IPS-NIHi7 (cell line): ENCODE data around the gene FGF14.
"Not testable (repeated sequence)": the region's sequence is repeated elsewhere in the genome, so short reads cannot be mapped to it uniquely, and the experiment has no call there.

Experiments used
- DNase-seq: peaks from one replicate; pipeline ENCODE4 v3.0.0; 2012; ENCODE audit warnings: mixed read lengths; ENCODE audit errors: extremely low spot score

Gene FGF14

DNA sequence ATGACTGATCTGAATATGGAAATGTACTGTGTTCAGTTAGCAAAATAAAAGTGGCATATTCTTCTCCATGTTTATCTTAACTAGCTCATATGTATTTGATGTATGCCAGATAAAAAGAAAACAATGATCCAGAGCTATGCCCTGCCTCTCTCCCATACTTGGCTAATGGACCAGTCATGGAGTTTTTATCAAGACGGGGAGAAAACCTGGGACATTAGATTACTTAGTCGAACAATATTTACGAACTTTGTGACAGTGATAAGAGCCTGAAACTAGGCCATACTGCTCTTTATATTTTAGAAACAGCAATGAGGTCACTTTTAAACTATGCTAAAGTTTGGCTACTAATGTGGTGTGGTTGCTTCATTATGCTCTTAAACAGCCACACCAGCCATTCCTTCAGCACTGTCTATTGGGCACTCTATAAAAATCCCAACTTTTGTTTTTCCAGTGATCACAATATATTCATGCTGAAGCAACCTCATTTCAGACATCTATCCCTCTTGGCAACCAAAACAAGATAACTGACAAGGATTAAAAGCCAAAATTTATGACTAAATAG, 265.0 kb downstream of the FGF14 start:
- no peak for DNase-seq

DNA sequence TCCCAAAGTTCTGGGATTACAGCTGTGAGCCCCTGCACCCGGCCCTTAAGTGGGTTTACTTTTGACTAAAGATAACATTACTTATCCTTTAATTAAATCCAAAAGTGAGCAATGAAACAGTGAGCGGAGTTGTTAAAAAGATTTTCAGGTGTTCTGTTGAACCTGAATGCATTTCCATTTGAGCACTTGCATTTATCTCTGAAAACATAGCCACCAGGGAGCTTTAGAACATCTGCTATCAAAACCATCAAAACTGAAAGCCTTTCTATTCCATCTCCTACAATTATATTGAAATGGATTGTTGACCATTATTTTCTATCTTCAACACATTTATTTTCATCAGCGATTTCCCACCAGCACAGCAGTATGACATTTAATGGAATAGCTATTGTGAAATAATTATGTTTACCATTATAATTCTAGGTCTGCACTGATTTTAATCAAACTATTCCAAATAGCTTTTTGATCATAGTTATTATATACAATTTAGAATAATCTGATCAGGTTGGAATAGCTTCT, 269.0 kb downstream of the FGF14 start:
- DNase-seq = no peak

DNA sequence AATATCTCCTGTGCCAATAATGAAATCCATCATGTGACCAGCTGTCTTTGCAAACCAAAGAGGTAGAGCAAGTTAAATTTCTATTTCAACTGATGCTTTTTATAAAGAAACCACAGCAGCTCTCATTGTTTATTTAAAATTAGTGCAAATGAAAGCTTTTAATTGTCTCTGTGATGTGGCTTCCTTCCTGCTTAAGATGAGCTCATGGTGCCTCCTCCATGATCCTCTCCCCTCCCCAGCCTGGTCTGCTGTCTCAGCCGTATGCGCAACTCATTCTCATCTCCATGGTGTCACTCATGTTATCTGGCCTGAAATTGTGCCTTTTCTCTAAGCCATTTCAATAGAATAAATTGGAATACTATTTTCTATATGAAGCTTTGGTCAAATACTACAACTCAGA, 270.6 kb downstream of the FGF14 start:
- no peak for DNase-seq

DNA sequence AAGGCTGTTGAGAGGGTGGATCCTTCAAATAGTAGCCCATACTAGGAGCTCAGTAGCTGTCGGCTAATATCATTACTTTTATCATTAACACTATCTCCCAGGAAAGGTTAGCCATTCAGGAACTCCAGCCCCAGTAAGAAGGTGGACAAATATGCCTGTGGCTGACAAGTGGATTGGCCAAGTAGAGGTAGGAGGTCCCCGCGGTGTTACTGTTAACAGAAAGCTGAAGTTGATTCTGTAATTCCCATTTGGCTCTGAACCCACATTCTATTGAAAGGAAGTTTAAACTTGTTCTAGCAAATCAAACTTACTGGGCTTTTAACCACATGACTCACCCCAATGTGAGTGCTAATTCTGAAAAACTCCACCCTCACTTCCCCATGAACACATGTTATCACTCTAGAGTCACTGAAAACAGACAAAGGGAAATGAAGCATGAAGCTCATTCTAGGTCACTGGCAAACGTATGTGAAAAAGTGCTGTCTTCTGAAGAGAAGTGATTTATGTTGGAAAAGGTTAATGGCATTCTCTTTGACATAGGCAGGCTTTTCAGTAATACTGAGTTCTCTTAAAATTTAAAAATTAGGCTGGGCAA, 273.5 kb downstream of the FGF14 start:
- no peak for DNase-seq

DNA sequence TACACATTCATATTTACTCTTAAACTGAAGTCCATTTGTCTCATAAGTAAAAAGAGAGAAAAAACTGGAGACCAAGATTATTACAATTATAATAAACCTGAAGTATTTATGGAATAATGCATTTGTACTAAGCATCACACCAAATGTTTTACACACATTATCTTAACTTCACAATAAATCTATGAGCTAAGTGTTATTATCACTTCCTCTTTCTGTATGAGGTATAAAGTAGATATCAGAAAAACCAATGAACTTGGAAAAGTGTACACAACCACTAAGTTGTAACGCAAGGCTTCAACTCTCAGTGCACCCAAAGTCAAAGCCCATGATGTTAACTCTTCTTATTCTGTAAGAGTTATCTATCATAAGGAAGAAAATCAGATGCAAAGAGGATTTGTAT, 274.7 kb downstream of the FGF14 start:
- DNase-seq = no peak

DNA sequence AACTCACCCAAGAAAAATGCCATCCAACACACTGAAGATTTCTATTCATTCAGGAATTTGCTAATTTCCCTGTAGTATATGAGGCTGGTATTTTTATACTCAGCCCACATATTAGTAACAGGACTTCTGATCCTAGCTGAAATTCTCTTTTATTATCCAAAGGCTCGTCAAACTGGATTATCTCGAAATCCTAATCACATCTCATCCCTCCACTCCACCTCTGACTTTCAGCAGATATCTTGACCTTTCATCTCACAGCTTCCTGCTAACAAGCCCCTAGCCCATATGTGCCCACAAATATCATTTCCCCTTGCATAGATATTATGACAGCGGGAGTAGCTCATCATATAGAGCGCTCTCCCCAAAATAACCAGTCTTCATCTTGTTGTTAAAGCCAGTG, 279.7 kb downstream of the FGF14 start:
- DNase-seq = no peak

DNA sequence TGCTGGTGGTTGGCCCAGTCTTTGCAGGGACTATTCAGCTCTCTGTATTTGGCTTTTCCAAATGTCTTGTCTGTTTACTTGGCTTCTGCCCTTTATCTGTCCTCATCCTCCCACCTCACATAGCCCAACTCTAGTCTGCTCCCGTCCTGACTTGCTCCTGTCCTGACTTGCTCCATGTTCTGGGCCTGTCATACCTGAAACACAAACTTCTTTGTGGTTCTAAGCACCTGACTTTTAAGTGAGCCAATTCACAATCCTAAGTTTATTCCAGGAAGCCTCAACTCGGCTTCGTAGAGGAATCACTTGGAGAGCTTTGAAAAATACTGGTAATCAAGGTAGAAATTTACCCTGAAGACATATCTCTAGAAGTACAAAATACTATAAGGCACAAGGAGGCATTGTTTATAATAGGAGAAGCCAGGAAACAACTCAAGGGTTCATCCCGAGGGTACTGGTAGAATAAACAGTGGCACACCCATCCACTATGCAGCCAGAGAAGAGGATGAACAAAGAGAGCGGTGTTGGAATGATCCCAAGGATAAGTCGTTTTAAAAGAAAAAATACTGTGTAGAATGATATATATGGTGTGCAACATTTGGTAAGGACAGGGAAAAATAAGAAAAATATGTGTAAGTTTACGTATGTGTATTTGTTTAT, 284.5 kb downstream of the FGF14 start:
- no peak for DNase-seq

DNA sequence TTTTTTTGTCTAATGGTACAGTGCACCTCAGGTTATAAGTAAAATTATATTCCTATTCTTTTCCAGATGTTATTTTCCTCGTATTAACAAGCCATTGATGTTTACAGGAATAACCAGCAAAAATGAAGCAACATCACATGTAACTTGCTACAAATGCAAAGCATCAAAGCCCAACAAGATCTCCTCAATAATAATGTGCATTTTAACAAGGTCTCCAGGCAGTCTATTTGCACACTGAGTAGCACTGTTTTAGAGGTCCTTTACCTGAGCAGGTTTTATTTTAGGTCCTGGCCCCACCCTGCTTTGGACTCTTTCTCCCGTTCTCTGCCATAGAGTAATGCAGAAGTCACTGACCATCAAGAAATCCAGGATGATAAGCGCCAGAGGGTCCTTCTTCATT, 298.4 kb downstream of the FGF14 start:
- no peak for DNase-seq

DNA sequence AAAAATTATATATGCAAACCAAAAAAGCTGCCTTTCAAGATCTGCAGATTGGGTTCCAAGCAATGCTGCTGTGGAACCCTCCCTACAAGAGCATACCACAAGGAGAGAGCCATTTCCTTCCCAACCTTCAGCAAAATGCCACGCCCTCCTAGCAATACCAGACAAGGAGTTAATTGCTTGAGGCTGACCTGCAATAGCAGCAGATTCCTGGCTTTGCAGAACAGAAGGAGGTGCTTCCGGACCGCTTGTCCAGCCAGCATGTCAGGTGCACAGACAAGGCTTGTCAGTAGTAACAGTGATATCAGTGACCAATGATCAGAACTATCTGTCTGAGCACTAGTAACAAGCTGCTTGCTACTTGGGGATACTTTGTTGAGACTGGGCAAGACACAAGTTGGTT, 301.6 kb downstream of the FGF14 start:
- no peak for DNase-seq

DNA sequence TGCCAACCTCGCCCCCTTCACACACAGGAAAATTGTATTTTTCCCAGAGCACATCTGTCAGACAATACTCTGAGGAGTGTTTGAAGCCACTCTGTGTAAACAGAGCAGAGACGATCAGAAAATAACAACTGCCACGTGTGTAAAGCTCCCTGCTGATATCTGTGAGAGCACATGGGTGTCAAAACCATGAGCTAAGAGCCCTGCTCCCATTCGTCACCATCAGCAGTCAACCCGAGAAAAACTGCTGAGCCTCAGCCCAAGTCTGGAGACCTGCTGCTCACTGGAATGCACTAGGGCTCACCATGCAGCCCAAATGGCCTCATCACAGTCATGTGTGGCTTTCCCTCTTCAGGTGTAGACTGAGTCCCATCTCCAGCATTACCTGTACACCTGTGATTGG, 304.1 kb downstream of the FGF14 start:
- DNase-seq = no peak

DNA sequence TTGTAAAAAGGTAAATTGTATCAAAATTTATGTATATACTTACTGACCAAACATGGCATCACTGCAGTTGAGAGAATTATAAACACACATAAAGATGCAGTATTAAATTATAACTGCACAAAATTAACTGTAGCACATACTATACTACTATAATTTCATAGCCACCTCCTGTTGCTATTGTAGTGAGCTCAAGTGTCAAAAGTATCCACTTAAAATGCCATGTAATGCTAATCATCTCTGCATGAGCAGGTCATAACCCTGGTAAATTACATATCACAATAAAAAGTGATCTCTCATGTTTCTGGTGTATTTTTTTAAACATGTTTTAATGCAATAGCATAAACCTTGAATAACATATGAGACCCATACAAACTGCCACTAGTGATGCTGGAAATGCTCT, 308.6 kb downstream of the FGF14 start:
- DNase-seq = not testable (repeated sequence)

DNA sequence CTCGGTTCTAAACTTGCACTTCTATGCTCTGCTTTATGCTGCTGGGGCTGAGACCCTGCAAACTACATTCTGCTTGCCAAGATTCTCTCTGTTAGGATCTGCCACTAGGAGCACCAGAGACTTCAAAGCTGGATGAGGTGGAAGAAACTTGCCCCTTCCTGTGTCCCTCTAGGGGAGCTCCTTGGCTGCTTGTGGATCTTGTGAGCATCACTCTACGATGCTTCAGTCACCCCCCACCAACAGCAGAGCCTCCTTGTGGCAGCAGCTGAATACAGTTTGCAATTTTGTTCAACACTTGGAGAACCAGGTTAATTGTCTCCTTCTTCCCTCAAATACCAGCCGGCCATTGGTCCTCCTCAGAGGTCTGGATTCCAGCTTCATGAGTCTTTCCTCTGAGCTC, 310.6 kb downstream of the FGF14 start:
- DNase-seq = peak; percentile 70

DNA sequence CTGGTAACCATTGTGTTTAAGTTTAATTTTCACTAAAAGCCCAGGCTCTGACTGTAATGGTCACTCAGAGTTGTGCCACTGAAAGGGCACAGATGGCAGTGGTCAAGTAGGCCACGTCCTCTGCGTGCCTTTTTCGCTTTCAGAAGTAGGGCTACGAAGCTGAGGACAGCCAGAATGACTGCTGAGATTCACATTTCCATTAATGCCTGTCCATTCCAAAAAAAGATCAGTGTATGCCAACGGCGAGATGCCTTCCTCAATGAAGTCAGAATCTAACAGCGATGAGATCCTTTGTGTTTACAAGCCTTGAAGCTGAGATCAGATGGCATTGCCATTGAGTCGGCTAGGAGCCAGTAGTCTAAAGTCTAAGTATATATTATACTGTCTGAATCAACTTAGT, 311.3 kb downstream of the FGF14 start:
- no peak for DNase-seq

DNA sequence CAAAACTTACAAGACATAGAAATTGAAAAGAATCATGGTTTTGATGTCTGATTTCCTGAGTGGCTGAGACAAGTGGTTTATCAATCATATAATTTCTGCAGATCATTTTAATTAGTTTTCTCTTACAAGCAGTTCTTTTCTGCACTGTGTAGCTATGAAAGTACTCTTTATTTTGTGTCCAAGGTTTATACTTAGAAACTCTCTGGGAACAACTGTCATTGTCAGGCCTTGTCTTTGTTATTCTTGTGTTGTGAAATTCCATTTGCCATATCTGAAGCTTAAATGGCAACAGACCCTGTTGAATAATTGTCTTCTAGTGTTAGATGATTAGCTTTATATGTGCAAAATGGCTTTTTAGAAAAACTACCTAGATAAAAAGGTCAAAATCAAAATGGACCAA, 312.1 kb downstream of the FGF14 start:
- DNase-seq = no peak

DNA sequence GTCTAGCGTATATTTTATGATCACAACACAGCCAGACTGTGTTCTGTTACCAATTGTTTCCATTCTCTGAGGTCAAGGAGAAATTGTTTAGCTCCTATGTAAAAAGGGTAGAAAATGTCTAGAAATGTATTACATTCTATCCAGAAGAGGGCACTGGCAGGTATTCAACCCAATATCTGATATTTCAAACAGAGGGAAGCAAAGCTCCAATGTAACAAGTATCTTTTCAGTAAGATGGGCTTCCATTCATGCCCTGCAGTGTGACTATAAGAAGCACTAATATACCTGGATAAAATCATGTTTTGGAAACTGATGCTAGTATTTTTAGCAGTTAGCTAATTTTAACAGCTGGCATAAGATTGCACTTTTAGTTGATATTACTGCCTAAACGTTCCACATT, 312.7 kb downstream of the FGF14 start:
- no peak for DNase-seq

DNA sequence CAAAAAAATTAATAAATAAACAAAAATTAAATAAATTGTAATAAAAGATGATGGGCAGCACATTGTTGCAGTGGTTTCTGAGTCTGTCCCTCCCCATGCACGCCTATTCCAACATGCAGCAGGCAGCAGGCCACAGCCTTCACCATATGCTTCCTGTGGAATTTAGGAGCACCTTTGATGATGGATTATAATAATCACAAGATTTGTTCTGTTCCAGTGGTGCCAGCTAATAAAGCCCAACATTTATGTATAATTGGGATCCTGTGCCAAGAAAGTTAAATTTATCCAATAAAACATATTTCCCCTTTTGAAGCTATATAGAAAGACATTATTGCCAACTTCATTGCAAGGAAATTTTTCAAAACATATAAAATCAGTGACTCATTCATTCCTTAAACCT, 328.6 kb downstream of the FGF14 start:
- DNase-seq = no peak

DNA sequence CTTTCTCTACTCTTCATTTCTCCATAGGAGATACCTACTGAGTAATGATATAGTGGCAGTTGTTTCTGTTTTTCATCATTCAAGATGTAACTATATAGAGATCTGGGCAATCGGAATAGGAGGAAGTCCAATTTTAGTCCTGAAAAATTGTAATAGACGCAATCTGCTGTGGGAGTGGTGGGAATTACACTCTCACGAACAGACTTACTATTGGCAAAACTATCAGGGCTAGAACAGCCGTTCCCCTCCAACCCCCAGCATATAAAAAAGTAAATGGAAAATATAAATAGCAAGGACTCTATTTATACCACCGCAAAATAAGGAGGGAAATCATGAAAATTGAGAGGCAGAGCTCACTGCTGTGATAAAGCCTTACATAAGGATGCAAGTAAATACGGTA, 330.1 kb downstream of the FGF14 start:
- DNase-seq = no peak

DNA sequence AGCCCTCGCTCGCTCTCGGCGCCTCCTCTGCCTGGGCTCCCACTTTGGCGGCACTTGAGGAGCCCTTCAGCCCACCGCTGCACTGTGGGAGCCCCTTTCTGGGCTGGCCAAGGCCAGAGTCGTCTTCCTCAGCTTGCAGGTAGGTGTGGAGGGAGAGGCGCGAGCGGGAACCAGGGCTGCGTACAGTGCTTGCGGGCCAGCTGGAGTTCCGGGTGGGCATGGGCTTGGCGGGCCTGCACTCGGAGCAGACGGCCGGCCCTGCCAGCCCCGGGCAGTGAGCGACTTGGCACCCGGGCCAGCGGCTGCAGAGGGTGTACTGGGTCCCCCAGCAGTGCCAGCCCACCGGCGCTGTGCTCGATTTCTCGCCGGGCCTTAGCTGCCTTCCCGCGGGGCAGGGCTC, 333.5 kb downstream of the FGF14 start:
- not testable (repeated sequence) for DNase-seq

DNA sequence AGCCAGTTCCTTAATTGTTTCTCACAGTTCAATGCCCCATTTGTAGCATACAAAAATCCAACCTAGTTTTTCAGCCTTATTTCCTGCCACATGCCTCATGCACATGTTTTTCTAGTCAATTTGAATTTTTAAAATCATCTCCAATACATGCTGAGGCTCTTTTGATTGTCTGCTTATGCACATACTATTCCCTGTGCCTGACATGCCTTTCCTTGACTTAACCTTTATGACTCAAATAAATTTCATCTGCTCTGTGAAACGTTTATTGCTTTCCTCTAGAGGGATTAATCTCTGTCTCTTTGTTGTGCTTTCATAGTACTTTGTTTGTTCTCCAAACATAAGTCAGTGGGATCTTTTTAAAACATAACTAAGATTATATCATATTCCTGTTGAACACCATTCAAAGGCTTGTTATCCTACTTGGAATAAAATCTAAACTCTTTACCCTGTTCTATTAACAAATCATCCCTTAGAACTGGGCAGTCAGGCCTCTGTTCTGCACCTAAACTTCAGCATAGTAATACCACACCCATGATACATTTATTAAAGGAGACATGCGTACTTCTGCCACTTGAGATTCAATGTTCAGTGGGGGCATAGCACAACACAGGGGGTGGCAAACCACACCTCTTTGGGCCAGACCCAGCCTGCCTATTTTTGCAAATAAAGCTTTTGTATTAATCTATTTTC, 346.6 kb downstream of the FGF14 start:
- no peak for DNase-seq

DNA sequence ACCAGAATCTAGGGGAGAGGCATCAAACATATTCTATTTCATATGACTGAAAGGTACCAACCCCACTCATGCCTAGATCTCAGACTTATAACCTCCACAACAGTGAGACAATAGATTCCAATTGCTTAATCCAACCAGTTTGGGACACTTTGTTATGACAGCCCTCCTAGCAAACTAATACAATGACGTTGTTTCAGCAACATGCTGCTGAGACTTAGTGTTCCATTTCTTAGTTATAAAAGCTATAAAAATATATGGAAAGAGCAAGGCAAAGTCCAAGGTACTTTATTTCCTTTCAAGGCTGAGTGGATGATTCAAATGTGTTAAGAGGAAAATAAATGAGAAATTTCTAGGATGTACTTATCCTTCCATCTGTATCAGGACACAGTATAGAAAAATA, 352.0 kb downstream of the FGF14 start:
- DNase-seq = no peak

DNA sequence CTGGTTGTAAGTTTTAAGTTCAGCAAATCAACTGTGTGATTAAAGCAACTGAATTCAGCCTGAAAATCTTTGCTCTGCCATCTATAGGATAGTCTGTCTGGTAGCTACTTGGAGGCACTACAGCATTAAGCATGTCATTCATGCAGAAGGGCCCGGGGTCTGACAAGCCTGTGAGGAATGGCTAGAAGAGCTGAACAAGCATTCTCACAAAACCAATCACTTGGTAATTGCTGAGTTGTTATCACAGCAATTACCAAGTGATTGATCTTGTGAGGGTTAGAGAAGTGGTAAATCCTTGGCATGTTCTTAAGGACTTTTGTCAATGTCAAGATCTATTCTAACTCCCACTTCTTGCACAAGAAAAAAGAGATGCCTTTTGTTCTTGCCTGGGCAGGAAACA, 356.1 kb downstream of the FGF14 start:
- DNase-seq = no peak

DNA sequence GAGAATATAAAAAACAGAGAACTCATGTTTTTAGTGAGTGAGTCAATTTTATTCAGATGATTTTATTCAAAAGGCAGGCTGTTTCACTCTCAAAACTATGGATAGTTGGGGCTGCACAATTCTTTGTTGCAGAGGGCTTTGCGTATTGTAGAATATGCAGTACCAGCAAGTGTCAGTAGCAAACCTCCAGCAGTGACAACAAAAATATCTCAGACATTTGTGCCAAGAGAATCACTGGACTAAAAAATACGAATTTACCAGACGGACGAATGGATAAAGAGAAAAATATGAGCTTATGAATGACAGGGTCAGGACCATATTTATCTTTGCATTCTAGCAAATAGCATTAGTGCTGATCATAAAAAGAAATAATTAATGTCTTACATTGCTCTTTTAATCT, 359.1 kb downstream of the FGF14 start:
- no peak for DNase-seq

DNA sequence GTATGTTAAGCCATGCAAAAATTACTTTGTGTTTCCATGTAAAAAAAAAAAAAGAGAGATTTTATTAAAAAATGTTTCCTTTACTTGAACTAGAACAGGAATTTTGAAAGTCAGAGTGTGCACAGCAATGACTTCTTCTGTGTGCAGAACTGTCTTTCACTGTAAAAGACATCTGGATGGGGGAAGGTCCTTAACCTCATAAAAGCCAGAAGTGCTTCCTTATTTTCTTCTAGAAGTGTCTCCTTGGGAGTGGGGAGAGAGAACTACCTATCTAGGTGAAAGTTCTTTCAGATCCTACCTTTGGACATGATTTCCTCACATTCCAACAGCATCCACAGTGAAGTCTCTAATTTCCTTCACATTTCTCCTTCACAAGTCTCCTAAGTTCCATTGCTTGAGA, 360.3 kb downstream of the FGF14 start:
- no peak for DNase-seq
